22Rv1 (cell line): ENCODE results near the gene KIAA0232.
"Not testable (repeated sequence)": the region's sequence is repeated elsewhere in the genome, so short reads cannot be mapped to it uniquely, and the experiment has no call there.

Experiments used
- H3K27ac ChIP-seq: fragments of 450-650 bp; 2 replicates; pipeline ENCODE4 v1.5.1; 2017
- CTCF ChIP-seq: fragments of 450-650 bp; IDR thresholded peaks from 2 replicates; pipeline ENCODE4 v1.5.1; 2017; ENCODE audit warnings: mild to moderate bottlenecking
- ZFX ChIP-seq: fragments of 450-650 bp; IDR thresholded peaks from 2 replicates; pipeline ENCODE4 v1.6.1; 2017; ENCODE audit warnings: antibody characterized with exemption, borderline replicate concordance

KIAA0232 gene

GRCh38 chr4:6788123-6788522 lies 5.6 kb downstream of the KIAA0232 start:
- H3K27ac ChIP-seq = no peak overlapping the region
- TF ChIP-seq ZFX (no peak), CTCF (no peak)

- H3K27ac ChIP-seq = not testable (repeated sequence)
Observed at GRCh38 chr4:6791245-6791644, 8.7 kb downstream of the KIAA0232 start.

GRCh38 chr4:6791796-6792195 lies 9.3 kb downstream of the KIAA0232 start:
- not testable (repeated sequence) for H3K27ac ChIP-seq

- no peak overlapping the region for H3K27ac ChIP-seq
- no peak for TF ChIP-seq ZFX
- no peak for TF ChIP-seq CTCF
Observed at GRCh38 chr4:6794189-6794588, 11.7 kb downstream of the KIAA0232 start.

GRCh38 chr4:6795821-6796220 lies 13.3 kb downstream of the KIAA0232 start:
- H3K27ac ChIP-seq = no peak overlapping the region
- no peak for TF ChIP-seq ZFX
- no peak for TF ChIP-seq CTCF

- H3K27ac ChIP-seq = not testable (repeated sequence)
Observed at GRCh38 chr4:6797368-6797767, 14.8 kb downstream of the KIAA0232 start.

- TF ChIP-seq CTCF (no peak), ZFX (no peak)
- no peak overlapping the region for H3K27ac ChIP-seq
Observed at GRCh38 chr4:6799091-6799490, 16.6 kb downstream of the KIAA0232 start.

- TF ChIP-seq ZFX = no peak
- no peak for TF ChIP-seq CTCF
- H3K27ac ChIP-seq = no peak overlapping the region
Observed at GRCh38 chr4:6802025-6802424, 19.5 kb downstream of the KIAA0232 start.

- no peak overlapping the region for H3K27ac ChIP-seq
- TF ChIP-seq CTCF (no peak), ZFX (no peak)
Observed at GRCh38 chr4:6802626-6803025, 20.1 kb downstream of the KIAA0232 start.
